NCI-H446 (cell line): ENCODE data around the gene CDKN2C.

Experiments
- DNase-seq, 2 experiments: peaks; one replicate each; lab custom pipeline; 2025; lab: John Stamatoyannopoulos, UW

CDKN2C gene

DNA sequence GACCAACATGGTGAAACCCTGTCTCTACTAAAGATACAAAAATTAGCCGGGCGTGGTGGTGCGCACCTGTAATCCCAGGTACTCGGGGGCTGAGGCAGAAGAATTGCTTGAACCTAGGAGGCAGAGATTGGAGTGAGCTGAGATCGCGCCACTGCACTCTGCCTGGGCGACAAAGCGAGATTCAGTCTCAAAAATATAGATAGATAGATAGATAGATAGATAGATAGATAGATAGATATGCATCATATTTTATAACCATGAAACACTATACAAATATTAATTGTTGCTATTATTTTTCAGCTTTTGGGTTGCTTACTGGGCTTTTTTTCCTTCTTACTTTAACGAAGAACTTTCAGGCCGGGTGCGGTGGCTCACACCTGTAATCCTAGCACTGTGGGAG lies 5.2 kb upstream of the CDKN2C start:
- DNase-seq: no peak

DNA sequence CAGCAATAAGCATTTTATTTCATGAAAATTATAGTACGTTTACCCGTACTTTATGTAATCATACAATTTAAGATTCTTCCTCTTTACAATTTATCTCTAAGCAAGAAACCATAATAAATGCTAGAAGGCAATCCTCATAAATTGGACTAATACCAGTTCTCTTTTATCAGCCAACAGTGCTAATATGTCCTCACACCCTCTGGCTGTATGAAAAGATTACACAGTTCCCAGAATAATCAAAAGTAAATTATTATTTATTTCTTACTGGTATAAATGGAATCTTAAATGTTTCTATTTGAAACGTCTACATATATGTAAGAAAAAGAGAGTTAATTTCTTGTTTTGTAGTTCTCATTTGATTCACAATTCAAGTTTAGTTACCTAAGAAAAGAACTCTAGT lies 3.1 kb upstream of the CDKN2C start:
- DNase-seq: no peak

DNA sequence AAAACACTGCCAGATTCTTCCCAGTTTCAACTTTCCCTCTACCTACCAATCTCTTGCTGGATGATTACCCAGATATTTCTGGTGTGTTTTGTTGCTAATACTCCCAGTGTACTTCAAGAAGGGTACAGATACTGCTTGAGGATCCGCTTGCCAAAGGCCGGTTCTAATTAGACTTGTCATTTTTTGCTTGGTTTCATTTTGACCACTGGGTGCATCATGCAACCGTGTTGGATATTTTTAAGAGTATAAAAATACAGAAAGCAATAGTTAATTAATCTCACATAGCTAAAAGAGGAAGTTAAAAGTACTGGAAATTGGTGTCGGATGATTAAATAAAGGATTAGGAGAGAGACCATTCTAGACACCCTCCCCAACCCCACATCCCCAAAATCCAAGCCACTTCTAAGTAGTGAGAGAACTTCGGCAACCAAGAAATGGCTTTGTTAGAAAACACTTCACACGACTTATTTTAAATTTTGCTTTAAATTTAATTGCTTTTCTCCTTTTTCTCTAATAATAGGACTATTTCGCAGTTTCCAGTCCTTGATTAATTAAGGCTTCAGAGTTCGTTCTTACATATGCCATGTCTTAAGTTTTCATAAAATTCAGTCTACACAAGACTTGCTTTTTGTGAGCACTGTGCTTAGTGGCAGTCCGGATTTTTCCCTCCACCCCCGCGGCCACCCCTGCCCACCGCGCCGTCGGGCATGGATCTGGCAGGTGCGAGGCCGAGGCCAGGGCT lies 2.5 kb upstream of the CDKN2C start:
- peak; percentile 32 to 40 for DNase-seq

DNA sequence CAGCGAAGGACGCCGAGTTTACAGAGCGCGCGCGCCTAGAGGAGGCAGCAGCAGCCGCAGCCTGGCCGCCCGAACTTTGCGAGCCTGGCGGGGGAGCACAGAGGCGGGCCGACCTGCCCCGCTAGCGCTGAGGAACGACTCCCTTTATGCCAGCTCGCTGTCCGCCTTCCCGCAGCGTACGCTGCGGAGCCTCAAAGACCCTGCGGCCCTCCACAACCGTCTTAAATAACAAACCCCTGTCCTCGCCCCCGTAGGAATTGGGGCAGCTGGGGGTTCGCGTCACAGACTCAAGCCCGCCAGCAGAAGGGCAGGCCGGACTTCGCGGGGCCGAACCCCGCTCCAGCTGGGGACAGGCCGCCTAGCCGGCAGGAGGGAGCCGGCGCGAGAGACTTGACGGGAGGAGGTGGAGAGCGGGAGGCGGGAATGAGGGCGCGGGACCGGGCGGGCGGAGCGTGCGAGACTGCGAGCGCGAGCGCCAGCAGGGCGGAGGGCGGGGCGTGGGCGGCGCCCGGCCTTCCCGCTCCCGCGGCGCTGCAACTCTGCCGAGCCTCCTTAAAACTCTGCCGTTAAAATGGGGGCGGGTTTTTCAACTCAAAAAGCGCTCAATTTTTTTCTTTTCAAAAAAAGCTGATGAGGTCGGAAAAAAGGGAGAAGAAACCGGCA lies 1.8 kb upstream of the CDKN2C start:
- DNase-seq: peak; percentile 90 to 97

DNA sequence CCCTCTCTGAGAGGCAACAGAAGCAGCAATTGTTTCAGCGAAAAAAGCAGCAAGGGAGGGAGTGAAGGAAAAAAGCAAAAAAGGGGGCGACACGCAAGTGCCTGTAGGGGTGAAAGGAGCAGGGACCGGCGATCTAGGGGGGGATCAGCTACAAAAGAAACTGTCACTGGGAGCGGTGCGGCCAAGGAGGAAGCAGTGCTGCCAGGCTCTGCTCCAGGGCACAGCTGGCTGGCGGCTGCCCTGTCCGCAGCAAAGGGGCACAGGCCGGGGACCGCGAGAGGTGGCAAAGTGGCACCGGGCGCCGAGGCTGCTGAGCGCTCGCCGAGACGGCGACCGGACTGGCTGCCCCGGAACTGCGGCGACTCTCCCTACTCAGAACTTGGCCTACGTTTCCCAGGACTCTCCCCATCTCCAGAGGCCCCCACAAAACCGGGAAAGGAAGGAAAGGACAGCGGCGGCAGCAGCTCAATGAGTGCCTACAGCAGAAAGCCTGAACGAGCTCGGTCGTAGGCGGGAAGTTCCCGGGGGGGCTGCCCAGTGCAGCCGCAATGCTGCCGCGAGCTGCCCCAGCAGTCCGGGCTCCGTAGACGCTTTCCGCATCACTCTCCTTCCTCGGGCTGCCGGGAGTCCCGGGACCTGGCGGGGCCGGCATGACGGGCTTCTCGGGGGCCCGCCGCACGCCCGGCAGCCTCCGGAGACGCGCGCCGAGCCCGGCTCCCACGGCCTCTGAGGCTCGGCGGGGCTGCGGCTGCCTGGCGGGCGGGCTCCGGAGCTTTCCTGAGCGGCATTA lies 1.0 kb upstream of the CDKN2C start:
- peak in 1 of 2 experiments; percentile 50 for DNase-seq

DNA sequence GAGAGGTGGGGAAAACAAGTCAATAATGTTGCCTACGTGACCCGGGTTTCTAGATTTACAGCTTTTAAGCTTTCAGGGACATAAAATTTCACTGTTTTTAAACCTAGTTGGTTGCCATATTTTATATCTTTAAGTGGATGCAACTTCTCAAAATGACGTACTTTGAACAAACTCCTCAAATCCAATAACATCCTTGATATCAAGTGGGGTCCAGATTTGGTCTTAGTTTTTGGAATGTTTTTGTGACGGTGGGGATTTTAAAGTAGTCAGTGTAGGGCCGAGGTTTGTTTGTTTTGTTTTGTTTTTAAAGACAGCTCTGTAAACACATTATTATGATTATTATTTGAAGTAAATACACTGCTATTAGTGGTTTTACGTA lies 453 bp downstream of the CDKN2C start:
- DNase-seq: no peak

DNA sequence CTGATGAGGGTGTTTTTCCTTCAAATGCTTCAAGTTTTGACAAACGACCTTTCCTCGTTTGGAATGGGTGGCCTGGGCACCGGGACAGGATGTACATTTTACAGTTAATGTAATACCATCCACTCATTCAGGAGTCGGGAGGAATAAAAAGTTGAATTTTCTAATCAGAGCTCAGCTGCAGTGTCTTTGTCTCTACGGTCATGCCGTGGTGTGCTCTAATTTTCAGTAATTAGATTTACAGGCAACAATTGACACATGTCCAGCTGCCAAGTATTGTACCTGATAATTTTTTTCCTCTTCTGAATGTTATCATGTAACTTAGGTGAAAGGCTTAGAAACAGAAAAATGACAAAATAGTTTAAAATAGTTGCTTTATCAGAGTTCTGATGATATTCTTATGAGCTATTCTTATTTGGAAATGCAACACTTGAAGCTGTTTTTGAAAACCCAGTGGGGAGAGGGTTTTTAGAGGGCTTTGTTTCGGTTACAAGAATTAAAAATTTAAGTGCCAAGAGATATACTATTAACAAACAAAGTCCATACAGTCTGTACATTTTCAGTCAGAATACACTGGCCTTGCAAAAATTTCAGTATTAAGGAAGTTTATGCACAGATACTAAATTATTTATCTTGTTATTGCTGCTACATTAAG lies 1.0 kb downstream of the CDKN2C start:
- peak in 1 of 2 experiments; percentile 13 for DNase-seq

DNA sequence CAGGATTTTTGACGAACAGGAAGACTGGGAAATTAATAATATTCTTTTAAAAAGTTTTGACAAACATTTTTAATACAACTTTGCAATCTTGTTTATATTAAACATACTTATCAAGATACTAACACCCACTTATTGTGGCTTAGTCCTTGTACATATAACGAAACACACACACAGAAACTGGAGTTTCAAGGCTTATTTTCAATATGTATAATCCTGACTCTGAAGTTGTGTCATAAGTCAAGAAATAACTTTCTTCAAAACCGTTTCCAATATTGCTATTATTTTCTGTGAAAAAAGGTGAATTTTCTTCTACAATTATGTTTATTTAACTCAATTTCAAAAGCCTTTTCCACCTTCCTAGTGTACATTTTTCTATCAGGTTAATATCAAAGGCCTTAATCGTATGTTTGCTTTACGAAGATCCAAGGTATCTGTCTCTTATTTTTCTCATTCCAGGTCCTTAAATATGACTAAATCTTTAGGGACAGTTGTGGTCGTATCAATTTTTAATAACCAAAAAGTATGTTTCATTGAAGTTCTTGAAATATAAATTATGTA lies 1.8 kb downstream of the CDKN2C start:
- DNase-seq: no peak

DNA sequence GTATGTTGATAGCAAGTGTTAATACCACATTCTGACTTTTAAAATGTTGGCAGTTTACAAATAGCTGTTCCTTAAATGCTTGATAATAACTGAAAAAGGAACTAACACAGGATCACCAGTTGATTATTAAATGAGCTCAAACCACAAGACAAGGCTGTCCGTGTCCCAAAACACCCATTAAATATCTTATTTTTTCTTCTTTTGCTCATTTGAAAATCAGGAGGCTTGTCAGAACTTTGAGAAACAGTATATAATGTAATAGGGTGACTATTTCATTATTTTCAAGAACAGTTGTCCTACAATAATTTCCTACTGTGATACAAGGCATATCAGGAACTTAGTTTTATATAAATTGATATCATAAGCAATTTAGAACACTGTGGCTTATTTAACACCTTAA lies 2.7 kb downstream of the CDKN2C start:
- DNase-seq: no peak

DNA sequence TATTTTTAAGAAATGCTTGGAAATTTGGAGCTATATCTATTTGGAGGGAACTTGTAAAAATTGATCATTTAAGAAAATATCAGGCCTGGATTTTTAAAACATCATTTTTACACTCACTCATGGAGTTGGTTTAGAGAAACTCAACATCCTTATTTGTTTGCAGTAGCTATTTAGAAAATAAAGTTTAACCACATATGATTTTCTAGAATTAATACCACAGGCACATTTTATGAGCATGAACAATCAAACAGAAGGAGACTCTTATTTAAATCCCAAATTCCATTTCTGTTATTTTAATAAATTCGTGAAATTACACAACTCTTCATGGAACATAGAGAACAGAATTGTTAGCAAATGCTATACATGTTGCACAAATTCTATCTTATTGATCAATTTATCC lies 3.2 kb downstream of the CDKN2C start:
- DNase-seq: no peak

DNA sequence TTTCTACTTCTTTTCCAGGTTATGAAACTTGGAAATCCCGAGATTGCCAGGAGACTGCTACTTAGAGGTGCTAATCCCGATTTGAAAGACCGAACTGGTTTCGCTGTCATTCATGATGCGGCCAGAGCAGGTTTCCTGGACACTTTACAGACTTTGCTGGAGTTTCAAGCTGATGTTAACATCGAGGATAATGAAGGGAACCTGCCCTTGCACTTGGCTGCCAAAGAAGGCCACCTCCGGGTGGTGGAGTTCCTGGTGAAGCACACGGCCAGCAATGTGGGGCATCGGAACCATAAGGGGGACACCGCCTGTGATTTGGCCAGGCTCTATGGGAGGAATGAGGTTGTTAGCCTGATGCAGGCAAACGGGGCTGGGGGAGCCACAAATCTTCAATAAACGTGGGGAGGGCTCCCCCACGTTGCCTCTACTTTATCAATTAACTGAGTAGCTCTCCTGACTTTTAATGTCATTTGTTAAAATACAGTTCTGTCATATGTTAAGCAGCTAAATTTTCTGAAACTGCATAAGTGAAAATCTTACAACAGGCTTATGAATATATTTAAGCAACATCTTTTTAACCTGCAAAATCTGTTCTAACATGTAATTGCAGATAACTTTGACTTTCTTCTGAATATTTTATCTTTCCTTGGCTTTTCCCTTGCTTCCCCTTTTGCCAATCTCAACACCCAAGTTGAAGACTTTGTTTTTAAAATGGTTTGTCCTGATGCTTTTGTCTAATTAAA lies 4.0 kb downstream of the CDKN2C start:
- peak in 1 of 2 experiments; percentile 46 for DNase-seq

DNA sequence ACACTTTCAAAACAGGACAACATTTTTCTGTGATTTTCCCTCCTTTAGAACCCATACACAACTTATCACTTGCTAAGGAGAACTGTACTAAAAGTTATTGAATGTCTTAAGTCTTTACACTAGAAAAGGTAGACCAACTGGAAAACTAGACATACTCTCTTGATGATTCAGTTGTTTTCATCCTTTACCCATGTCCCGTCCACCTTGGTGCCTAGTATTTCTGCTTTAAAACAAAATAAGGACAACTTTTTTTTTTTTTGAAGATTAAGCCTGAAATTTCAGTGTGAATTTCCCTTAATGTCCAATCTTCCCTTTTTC lies 4.5 kb downstream of the CDKN2C start:
- DNase-seq: peak in 1 of 2 experiments; percentile 27

DNA sequence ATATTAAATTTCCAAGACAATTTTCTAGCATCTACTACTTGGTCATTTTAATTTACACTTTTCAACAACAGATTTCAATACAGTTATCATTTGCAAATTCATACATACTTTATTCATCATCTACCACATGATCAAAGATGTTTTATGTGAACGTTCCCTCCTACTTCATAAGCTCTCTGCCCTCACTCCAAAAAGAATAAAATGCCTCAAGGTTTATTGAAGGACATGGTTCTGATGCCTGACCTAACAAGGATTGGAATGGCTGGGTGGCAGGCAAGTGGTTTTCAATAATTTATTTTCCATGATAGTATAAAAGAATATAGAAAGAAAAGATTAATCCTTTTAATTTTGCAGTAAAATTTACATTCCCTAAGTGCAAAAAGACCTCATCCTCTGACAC lies 5.4 kb downstream of the CDKN2C start:
- DNase-seq: peak in 1 of 2 experiments; percentile 35

DNA sequence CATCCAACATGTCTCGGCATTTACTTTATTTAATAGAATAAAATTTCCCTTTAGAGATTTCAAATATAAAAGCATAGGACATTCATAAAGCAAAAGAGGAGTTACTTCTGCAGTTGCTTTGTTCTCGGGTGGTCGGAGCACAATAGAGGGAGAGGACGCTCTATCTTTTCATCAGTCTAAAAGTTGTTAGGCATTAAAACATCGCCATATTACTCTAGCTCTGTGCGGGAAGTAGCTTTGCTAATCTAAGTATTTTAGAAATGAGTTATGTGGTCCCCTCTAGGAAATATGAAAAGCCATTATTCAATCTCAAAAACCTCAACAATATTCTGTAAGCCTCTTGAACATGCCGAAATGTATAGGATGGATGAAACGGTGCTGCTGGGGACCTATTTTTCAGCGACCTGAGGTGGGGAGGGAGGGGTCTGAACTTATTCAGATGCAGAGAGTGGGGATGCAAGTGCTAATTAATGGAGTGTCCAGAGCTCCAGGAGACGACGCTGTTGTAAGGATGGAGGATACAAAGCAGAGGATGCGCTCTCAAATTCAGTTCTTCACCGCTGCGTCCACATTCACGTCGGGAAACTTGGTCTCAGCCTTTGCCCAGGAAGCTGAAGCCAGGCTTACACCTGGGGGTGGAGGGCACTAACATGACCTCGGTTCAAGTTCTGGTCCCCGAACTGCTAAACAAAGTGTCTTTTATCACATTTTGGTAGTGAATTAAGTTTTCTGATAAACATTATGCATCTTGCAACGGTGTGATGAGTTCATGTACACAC lies 6.3 kb downstream of the CDKN2C start:
- peak; percentile 43 to 53 for DNase-seq

DNA sequence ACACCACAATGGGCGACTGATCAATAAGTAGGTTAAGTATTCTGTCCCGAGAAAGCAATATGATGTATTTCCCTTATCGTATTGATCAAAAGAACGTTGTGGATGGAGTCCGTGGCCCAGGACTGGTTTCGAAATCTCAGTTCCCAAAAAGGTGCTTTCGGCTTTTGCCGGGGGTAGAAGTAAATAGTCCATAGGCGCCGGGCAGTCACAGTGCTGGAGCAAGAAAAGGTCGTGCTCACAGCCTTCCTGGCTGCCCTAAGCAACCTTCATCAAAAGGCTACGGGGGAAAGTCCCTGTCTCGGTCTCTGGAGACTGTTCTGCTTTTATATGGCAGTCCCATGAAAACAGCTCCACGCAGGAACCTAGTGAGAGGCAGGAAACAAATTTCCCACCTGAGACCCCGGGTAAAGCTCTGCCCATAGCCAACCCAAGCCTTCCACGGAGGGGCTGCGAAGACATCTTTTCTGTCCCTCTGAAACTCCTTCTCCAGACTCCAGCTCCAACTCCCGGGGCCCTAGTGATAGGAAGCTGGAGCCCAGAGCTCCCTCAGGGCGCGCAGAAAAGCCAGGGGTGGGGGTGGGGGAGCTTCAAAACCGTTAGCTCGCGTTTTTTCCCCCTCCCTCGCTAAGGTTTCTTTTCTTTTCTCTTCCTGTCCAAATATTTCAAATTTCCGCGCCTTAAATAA lies 7.0 kb downstream of the CDKN2C start:
- peak; percentile 74 to 82 for DNase-seq

DNA sequence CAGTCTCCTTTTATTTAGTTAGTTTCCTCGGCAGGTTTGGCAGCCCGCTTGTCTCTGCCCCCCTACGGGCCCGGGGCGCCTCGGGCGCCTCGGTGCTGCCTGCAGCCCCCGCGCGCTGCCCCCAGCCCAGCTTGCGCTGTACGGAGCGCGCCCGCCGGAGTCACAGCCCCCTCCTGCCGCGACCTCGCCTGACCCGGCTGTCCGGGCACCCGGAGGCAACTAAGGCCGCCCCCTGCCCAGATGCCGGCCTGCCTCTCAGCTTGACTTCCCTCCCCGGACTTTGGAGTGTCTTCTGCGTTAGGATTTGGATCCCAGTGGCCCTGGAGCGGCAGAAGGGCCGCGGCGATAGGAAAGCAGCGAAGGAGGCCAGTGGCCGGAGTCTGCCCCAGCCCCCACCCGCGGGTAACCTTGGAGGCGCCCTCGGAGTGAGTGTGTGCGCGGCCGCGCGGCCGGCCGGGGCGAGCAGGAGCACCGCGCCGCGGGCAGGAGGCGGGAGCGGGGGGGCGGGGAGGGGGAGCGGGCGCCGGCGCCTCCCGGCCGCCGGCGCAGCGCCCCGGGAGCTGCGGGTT lies 7.6 kb downstream of the CDKN2C start:
- DNase-seq: peak in 1 of 2 experiments; percentile 76

DNA sequence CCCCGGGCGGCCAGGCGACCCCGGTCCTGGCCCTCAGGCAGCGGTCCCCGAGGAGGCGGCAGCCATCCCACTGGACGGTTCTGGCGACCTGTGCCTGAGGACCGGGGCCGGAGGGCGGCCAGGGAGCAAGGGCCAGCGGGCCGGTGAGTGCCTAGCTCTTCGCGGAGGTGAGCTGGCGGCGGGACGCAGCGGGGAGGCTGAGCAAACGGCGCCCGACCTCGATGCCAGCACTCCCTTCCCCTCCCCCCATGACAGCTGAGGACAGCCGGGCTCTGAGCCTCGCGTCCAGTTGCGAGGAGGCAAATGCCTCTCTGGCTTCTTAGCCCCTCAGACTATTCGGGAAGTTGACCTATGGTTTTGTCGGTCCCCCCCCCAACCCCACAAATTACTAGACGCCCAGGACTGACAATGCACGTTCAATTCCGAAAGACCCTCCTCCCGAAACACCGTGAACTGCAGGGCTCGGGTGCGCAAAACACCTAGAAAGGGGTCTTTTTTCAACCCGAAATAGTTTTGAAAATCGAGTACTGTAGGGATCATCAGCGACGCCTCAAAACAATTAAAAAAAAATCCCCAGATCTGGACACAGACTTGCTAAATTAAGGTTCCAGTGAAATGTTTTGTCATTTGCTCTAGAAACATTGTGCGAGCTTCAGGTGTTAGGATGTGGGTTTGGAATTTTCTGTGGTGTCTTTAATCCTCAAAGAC lies 8.3 kb downstream of the CDKN2C start:
- DNase-seq: peak; percentile 67 to 91

DNA sequence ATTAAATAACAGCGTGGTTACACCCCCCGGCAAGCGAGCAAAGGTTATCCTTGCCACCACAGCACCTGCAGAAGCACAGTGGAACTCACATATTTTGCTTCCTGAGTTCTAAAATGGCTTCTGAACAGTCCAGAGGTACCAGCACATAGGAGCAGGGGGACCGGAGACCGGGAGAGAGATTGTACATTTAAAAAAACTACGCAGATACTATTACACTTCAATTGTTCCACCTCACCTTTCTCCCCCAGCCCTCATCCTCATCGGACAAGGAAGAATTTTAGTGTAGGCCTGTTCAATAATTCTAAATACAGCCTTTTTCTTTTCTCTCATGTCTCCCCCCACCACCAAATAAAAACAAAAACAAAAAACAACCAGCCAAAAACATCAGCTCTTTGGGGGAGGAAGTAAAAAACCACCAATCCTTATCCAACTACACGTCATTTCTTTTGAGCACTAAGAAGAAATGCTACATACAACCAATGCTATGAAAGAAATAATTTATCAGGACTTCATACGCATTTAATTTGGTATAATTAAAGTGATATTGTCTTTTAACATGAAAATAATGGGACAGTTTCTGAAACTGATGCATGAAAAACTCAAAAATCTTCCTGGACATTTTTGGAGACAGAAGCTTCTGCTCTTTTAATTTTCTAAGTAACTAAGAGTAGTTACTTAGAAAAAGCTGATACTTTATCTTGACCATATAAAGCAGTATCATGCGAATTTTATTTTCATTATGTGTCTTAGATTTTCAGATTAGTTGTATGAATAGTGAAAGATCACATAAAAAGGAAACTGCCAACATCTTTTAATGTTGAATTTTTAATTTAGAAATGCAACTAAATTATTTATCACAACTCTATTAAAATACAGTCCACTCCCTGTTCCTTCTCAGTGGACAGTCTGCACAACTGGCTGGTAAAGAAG lies 9.1 kb downstream of the CDKN2C start:
- peak; percentile 58 to 67 for DNase-seq
